ENCODE measurements around the gene B3GLCT.

Gene B3GLCT

DNA sequence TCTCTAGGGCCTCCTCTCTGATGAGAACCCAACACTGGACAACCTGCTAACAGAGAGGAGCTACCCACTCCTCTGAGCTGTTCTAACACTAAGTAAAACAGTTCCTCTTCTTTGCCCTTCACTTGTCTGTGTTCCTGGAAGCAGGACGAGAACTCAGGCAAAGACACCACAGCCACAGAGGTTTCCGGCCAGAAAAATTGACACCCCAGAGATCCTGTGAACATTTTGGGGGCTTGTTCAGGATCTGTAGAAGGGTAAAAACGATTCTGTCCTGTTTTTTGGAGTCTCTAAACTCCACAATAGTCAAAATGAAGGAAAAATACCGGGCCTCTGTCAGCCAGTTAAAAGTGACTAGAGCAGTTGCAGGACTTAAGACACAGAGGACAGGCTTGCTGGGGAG lies 165.9 kb downstream of the B3GLCT start:
- DNase-seq, result no peak

DNA sequence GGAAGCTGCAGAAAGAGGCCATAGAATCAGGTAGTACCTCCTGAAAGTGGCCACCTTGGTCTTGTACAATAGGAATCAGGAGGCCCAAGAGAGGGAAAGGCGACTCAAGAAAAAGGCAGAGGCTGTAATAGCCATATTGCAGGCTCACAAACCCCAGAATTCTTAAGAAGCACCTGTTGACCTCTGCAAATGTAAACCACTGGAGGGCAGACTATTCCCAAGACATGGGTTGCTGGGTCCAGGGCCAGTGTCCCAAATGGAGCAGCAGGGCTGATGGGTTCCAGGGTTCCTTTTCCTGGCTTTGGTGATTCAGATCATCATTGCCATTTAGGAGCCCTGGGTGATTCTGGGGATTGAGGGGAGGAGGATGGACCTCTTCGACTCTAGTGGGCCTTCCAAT lies 167.6 kb downstream of the B3GLCT start:
- Histone ChIP-seq H3K36me3 (replicated peaks; ENCODE audit: insufficient read depth, low read length) (no peaks in the 10 kb centered on the region), H3K4me1 (ENCODE audit: low read length) (no peaks in the 10 kb centered on the region)

More for the DNA sequence above, 165.9 kb downstream of the B3GLCT start:
- H3K4me3 ChIP-seq (ENCODE audit: low read length), result no peak overlapping the region
- no peak overlapping the region for H3K4me2 ChIP-seq (ENCODE audit: low read depth, low read length)
- no peaks in the 10 kb centered on the region for H3K4me1 ChIP-seq (ENCODE audit: low read length)
- H3K27me3 ChIP-seq (replicated peaks; ENCODE audit: insufficient read depth, low read length), result no peaks in the 10 kb centered on the region
- H4K20me1 ChIP-seq (ENCODE audit: insufficient read depth, low read length), result no peaks in the 10 kb centered on the region
- no peaks in the 10 kb centered on the region for H3K79me2 ChIP-seq (ENCODE audit: low read length)
- no peaks in the 10 kb centered on the region for H3K9me2 ChIP-seq (replicated peaks; ENCODE audit: insufficient read depth, low read length)
- TF ChIP-seq EZH2 (optimal IDR thresholded peaks at IDR 0.05; ENCODE audit: low read depth, low read length), result no peak
- TF ChIP-seq, protein P1, sequence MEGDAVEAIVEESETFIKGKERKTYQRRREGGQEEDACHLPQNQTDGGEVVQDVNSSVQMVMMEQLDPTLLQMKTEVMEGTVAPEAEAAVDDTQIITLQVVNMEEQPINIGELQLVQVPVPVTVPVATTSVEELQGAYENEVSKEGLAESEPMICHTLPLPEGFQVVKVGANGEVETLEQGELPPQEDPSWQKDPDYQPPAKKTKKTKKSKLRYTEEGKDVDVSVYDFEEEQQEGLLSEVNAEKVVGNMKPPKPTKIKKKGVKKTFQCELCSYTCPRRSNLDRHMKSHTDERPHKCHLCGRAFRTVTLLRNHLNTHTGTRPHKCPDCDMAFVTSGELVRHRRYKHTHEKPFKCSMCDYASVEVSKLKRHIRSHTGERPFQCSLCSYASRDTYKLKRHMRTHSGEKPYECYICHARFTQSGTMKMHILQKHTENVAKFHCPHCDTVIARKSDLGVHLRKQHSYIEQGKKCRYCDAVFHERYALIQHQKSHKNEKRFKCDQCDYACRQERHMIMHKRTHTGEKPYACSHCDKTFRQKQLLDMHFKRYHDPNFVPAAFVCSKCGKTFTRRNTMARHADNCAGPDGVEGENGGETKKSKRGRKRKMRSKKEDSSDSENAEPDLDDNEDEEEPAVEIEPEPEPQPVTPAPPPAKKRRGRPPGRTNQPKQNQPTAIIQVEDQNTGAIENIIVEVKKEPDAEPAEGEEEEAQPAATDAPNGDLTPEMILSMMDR (IDR thresholded peaks at IDR 0.05; ENCODE audit: low read length), result no peak
- TF ChIP-seq EZH2phosphoT487 (IDR thresholded peaks at IDR 0.05; ENCODE audit: low read length), result no peak
- H3K36me3 ChIP-seq (replicated peaks; ENCODE audit: insufficient read depth, low read length), result no peaks in the 10 kb centered on the region
- H3F3A ChIP-seq (ENCODE audit: insufficient read depth, low read length), result no peaks in the 10 kb centered on the region
- no peak overlapping the region for H2AFZ ChIP-seq (ENCODE audit: low read length)
- no peaks in the 10 kb centered on the region for H3K9me3 ChIP-seq (replicated peaks; ENCODE audit: insufficient read depth, low read length)
- no peak overlapping the region for H3K9ac ChIP-seq (ENCODE audit: low read length)
- H3K27ac ChIP-seq (ENCODE audit: low read length), result no peak overlapping the region

DNA sequence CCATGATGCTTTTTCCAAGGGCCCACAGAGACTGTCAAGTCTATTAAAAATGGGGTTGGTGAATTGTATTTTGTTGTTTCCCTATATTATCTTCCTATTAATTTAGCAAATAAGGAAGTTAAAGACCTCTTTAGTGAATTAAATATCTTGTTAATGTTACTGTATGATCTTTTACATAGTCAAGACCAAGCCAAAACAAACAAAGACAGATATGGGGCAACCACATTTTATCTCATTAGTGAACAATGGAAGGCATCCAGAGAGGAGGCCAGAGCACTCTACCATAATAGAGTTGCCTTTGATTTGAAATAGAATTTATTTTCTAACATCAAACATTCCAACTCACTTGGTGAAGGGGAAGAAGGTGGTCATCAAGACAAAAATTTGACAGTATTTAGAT lies 169.4 kb downstream of the B3GLCT start:
- TF ChIP-seq EZH2phosphoT487 (IDR thresholded peaks at IDR 0.05; ENCODE audit: low read length) (no peak), EZH2 (optimal IDR thresholded peaks at IDR 0.05; ENCODE audit: low read depth, low read length) (no peak)
- TF ChIP-seq, protein P1 (IDR thresholded peaks at IDR 0.05; ENCODE audit: low read length), result no peak
- no peaks in the 10 kb centered on the region for H3K9me3 ChIP-seq (replicated peaks; ENCODE audit: insufficient read depth, low read length)
- H3K4me2 ChIP-seq (ENCODE audit: low read depth, low read length), result no peak overlapping the region
- DNase-seq, result no peak
- no peak overlapping the region for H3K9ac ChIP-seq (ENCODE audit: low read length)
- H3K27me3 ChIP-seq (replicated peaks; ENCODE audit: insufficient read depth, low read length), result no peaks in the 10 kb centered on the region
- H3F3A ChIP-seq (ENCODE audit: insufficient read depth, low read length), result no peaks in the 10 kb centered on the region
- no peak overlapping the region for H2AFZ ChIP-seq (ENCODE audit: low read length)
- no peaks in the 10 kb centered on the region for H3K9me2 ChIP-seq (replicated peaks; ENCODE audit: insufficient read depth, low read length)
- no peaks in the 10 kb centered on the region for H4K20me1 ChIP-seq (ENCODE audit: insufficient read depth, low read length)
- H3K4me3 ChIP-seq (ENCODE audit: low read length), result no peak overlapping the region
- H3K79me2 ChIP-seq (ENCODE audit: low read length), result no peaks in the 10 kb centered on the region
- no peaks in the 10 kb centered on the region for H3K4me1 ChIP-seq (ENCODE audit: low read length)
- H3K27ac ChIP-seq (ENCODE audit: low read length), result no peak overlapping the region
- H3K36me3 ChIP-seq (replicated peaks; ENCODE audit: insufficient read depth, low read length), result no peaks in the 10 kb centered on the region

More for the DNA sequence above, 167.6 kb downstream of the B3GLCT start:
- no peak overlapping the region for H3K4me2 ChIP-seq (ENCODE audit: low read depth, low read length)
- H3K27ac ChIP-seq (ENCODE audit: low read length), result no peak overlapping the region
- no peaks in the 10 kb centered on the region for H3K9me3 ChIP-seq (replicated peaks; ENCODE audit: insufficient read depth, low read length)
- H3K4me3 ChIP-seq (ENCODE audit: low read length), result no peak overlapping the region
- H3K9me2 ChIP-seq (replicated peaks; ENCODE audit: insufficient read depth, low read length), result no peaks in the 10 kb centered on the region
- no peak overlapping the region for H2AFZ ChIP-seq (ENCODE audit: low read length)
- H3K27me3 ChIP-seq (replicated peaks; ENCODE audit: insufficient read depth, low read length), result no peaks in the 10 kb centered on the region
- no peaks in the 10 kb centered on the region for H3K79me2 ChIP-seq (ENCODE audit: low read length)
- H4K20me1 ChIP-seq (ENCODE audit: insufficient read depth, low read length), result no peaks in the 10 kb centered on the region
- DNase-seq, result no peak
- H3K9ac ChIP-seq (ENCODE audit: low read length), result no peak overlapping the region
- TF ChIP-seq EZH2phosphoT487 (IDR thresholded peaks at IDR 0.05; ENCODE audit: low read length) (no peak), EZH2 (optimal IDR thresholded peaks at IDR 0.05; ENCODE audit: low read depth, low read length) (no peak)
- TF ChIP-seq, protein P1 (IDR thresholded peaks at IDR 0.05; ENCODE audit: low read length), result no peak
- H3F3A ChIP-seq (ENCODE audit: insufficient read depth, low read length), result no peaks in the 10 kb centered on the region
